ENCODE results near the gene SLC7A7.

DNA sequence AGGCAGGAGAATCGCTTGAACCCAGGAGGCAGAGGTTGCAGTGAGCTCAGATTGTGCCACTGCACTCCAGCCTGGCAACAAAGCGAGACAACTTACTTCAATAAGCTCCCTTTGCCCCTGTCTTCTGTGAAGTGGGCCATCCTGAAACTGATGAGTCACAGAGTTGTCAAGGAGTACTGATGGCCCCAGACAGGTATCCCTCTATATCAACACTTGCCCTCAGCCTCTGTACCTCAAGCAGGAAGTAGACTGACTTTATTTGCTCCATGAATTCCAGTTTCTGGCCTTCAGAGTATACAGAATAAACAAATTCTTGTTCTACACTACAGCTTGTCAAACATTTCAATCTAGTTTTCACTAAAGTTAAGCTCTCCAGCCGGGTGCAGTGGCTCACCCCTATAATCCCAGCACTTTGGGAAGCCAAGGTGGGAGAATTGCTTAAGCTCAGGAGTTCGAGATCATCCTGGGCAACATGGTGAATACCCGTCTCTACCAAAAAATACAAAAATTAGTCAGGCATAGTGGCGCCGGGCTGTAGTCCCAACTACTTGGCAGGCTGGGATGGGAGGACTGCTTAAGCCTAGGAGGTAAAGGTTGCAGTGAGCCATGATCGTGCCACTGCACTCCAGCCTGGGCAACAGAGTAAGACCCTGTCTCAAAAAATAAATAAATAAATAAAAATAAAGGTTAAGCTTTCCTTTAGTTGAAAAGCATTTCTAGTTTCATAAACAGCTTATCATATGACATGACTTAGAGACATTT is 39.9 kb upstream of the SLC7A7 start:
- TF ChIP-seq, protein P1, sequence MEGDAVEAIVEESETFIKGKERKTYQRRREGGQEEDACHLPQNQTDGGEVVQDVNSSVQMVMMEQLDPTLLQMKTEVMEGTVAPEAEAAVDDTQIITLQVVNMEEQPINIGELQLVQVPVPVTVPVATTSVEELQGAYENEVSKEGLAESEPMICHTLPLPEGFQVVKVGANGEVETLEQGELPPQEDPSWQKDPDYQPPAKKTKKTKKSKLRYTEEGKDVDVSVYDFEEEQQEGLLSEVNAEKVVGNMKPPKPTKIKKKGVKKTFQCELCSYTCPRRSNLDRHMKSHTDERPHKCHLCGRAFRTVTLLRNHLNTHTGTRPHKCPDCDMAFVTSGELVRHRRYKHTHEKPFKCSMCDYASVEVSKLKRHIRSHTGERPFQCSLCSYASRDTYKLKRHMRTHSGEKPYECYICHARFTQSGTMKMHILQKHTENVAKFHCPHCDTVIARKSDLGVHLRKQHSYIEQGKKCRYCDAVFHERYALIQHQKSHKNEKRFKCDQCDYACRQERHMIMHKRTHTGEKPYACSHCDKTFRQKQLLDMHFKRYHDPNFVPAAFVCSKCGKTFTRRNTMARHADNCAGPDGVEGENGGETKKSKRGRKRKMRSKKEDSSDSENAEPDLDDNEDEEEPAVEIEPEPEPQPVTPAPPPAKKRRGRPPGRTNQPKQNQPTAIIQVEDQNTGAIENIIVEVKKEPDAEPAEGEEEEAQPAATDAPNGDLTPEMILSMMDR (IDR thresholded peaks at IDR 0.05; ENCODE audit: insufficient read depth, low read depth, low read length), result no peak
- TF ChIP-seq EZH2 (IDR thresholded peaks at IDR 0.05; ENCODE audit: insufficient read depth, low read length), result no peak
